ENCODE data around the gene ARL8A. TPM values are rescaled to one million over a fixed set of nuclear protein-coding genes. Genes with fewer than 3 reads are reported as not detected.
A peak's percentile ranks its signal among the peaks of the same experiment; 100 is the strongest.

ARL8A gene
- polyA plus RNA-seq, 3 donors = 12.4 to 123 (median 14.8) TPM

- no peaks in the 10 kb centered on the region for H3K36me3 Mint-ChIP-seq
- peak overlapping the region; percentile 57 for H3K4me2 ChIP-seq (replicated peaks; ENCODE audit: extremely low read depth, low read length, poor library complexity, severe bottlenecking)
- peak overlapping the region; percentile 48 for H3K9ac ChIP-seq (ENCODE audit: insufficient read depth, low read length, poor library complexity, severe bottlenecking)
- no peaks in the 10 kb centered on the region for H3K9me3 ChIP-seq (replicated peaks in 1 of 2; ENCODE audit: control insufficient read depth in 1 of 2, insufficient read depth in 1 of 2, low read length in 2 of 2)
- no peaks in the 10 kb centered on the region for H3K4me1 Mint-ChIP-seq
- H3K27me3 Mint-ChIP-seq (ENCODE audit: low read depth in 3 of 3) = peaks cover 2 to 6% (median 3%) of the 10 kb centered on the region in 3 donors
- no peak overlapping the region for H3K27ac Mint-ChIP-seq
- H2AFZ ChIP-seq (ENCODE audit: insufficient read depth, low read depth, low read length, poor library complexity, severe bottlenecking) = peak overlapping the region; percentile 63
- H3K4me3 Mint-ChIP-seq = no peak overlapping the region
- H3K4me3 ChIP-seq (replicated peaks in 1 of 3; ENCODE audit: low read depth in 2 of 3, low read length in 3 of 3) = peak overlapping the region in 1 of 3 experiments; percentile 9
- no peaks in the 10 kb centered on the region for H3K79me2 ChIP-seq (ENCODE audit: insufficient read depth, low read length)
- peaks cover 0 to 11% of the 10 kb centered on the region in 2 donors for H3K4me1 ChIP-seq (ENCODE audit: control insufficient read depth in 1 of 2, insufficient read depth in 2 of 2, low read length in 2 of 2)
- no peaks in the 10 kb centered on the region for H4K20me1 ChIP-seq (ENCODE audit: insufficient read depth, low read length)
- TF ChIP-seq CTCF (IDR thresholded peaks at IDR 0.05) = no peak
- peak overlapping the region in 1 of 2 donors; percentile 89 for H3K27ac ChIP-seq (ENCODE audit: low read depth in 1 of 2, low read length in 2 of 2)
- no peaks in the 10 kb centered on the region for H3K36me3 ChIP-seq (replicated peaks in 1 of 2; ENCODE audit: control insufficient read depth in 1 of 2, insufficient read depth in 2 of 2, low read length in 2 of 2)
- DNase-seq = peak in 1 of 3 donors; percentile 90
- no peaks in the 10 kb centered on the region for H3K27me3 ChIP-seq (ENCODE audit: control insufficient read depth in 2 of 2, insufficient read depth in 2 of 2, low read length in 2 of 2)
- intact Hi-C loops (cut with micrococcal nuclease) = no loop called here
- H3K9me3 Mint-ChIP-seq = peaks cover 0 to 2% (median 0%) of the 10 kb centered on the region in 7 donors
- 83% methylated on average over 4 of the region's 10 CpGs for WGBS (ENCODE audit: insufficient coverage)
Observed at GRCh38 chr1:202105571-202106339, 38.8 kb downstream of the ARL8A start.

GRCh38 chr1:202104073-202104472 lies 40.5 kb downstream of the ARL8A start:
- 87% methylated on average over 8 of the region's 10 CpGs for WGBS (ENCODE audit: insufficient coverage)
- no peak for DNase-seq
- Mint-ChIP-seq H3K4me1 (no peaks in the 10 kb centered on the region), H3K27me3 (ENCODE audit: low read depth in 3 of 3) (peaks cover 0 to 6% (median 2%) of the 10 kb centered on the region in 3 donors), H3K36me3 (no peaks in the 10 kb centered on the region), H3K27ac (no peak overlapping the region), H3K9me3 (no peaks in the 10 kb centered on the region), H3K4me3 (no peak overlapping the region)
- no peaks in the 10 kb centered on the region for H4K20me1 ChIP-seq (ENCODE audit: insufficient read depth, low read length)
- H3K4me3 ChIP-seq (replicated peaks in 1 of 3; ENCODE audit: low read depth in 2 of 3, low read length in 3 of 3) = no peak overlapping the region
- H3K79me2 ChIP-seq (ENCODE audit: insufficient read depth, low read length) = no peaks in the 10 kb centered on the region
- intact Hi-C loops (cut with micrococcal nuclease) = no loop called here
- H3K4me2 ChIP-seq (replicated peaks; ENCODE audit: extremely low read depth, low read length, poor library complexity, severe bottlenecking) = no peak overlapping the region
- no peak overlapping the region for H3K9ac ChIP-seq (ENCODE audit: insufficient read depth, low read length, poor library complexity, severe bottlenecking)
- H3K4me1 ChIP-seq (ENCODE audit: control insufficient read depth in 1 of 2, insufficient read depth in 2 of 2, low read length in 2 of 2) = peaks cover 0 to 11% of the 10 kb centered on the region in 2 donors
- H3K9me3 ChIP-seq (replicated peaks in 1 of 2; ENCODE audit: control insufficient read depth in 1 of 2, insufficient read depth in 1 of 2, low read length in 2 of 2) = no peaks in the 10 kb centered on the region
- H3K36me3 ChIP-seq (replicated peaks in 1 of 2; ENCODE audit: control insufficient read depth in 1 of 2, insufficient read depth in 2 of 2, low read length in 2 of 2) = no peaks in the 10 kb centered on the region
- H2AFZ ChIP-seq (ENCODE audit: insufficient read depth, low read depth, low read length, poor library complexity, severe bottlenecking) = no peak overlapping the region
- H3K27ac ChIP-seq (ENCODE audit: low read depth in 1 of 2, low read length in 2 of 2) = no peak overlapping the region
- H3K27me3 ChIP-seq (ENCODE audit: control insufficient read depth in 2 of 2, insufficient read depth in 2 of 2, low read length in 2 of 2) = no peaks in the 10 kb centered on the region
- TF ChIP-seq CTCF (IDR thresholded peaks at IDR 0.05) = no peak

Measured in CD14-positive monocyte (primary cell).